Measurements from ENCODE around the gene ITGB7.

The ITGB7 gene

GRCh38 chr12:53200107-53200457, 7.0 kb downstream of the ITGB7 start:
- in situ Hi-C loops (cut with HindIII; ENCODE audit: low sequenced_read_pairs) = no loop called here
- DNase-seq (ENCODE audit: low read depth) = no peak
- no peak overlapping the region for H3K4me3 ChIP-seq (ENCODE audit: low read depth, low read length)
- TF ChIP-seq CTCF (IDR thresholded peaks at IDR 0.05; ENCODE audit: low read depth, low read length, missing control alignments) = no peak

- TF ChIP-seq CTCF (IDR thresholded peaks at IDR 0.05; ENCODE audit: low read depth, low read length, missing control alignments) = no peak
- in situ Hi-C loops (cut with HindIII; ENCODE audit: low sequenced_read_pairs) = loop anchor here (10.0 kb wide), 1 partner anchor 125 kb away; the partner anchor contains the start of gene SPRYD3
Measured at GRCh38 chr12:53199700-53200099, 7.4 kb downstream of the ITGB7 start.

GRCh38 chr12:53198486-53199110, 8.5 kb downstream of the ITGB7 start:
- no peak overlapping the region for H3K4me3 ChIP-seq (ENCODE audit: low read depth, low read length)
- no peak for DNase-seq (ENCODE audit: low read depth)
- TF ChIP-seq CTCF (IDR thresholded peaks at IDR 0.05; ENCODE audit: low read depth, low read length, missing control alignments) = no peak
- in situ Hi-C loops (cut with HindIII; ENCODE audit: low sequenced_read_pairs) = loop anchor here (10.0 kb wide), 1 partner anchor 124 kb away; the partner anchor contains the start of gene SPRYD3

More at GRCh38 chr12:53199700-53200099, 7.4 kb downstream of the ITGB7 start:
- H3K4me3 ChIP-seq (ENCODE audit: low read depth, low read length) = no peak overlapping the region
- DNase-seq (ENCODE audit: low read depth) = no peak

- DNase-seq (ENCODE audit: low read depth) = no peak
- in situ Hi-C loops (cut with HindIII; ENCODE audit: low sequenced_read_pairs) = loop anchor here (10.0 kb wide), 1 partner anchor 122 kb away; the partner anchor contains the start of gene SPRYD3
- no peak overlapping the region for H3K4me3 ChIP-seq (ENCODE audit: low read depth, low read length)
- TF ChIP-seq CTCF (IDR thresholded peaks at IDR 0.05; ENCODE audit: low read depth, low read length, missing control alignments) = no peak
Measured at GRCh38 chr12:53197011-53197640, 9.9 kb downstream of the ITGB7 start.

GRCh38 chr12:53196486-53196885, 10.6 kb downstream of the ITGB7 start:
- in situ Hi-C loops (cut with HindIII; ENCODE audit: low sequenced_read_pairs) = loop anchor here (10.0 kb wide), 1 partner anchor 122 kb away; the partner anchor contains the start of gene SPRYD3
- TF ChIP-seq CTCF (IDR thresholded peaks at IDR 0.05; ENCODE audit: low read depth, low read length, missing control alignments) = peak; percentile 1
- DNase-seq (ENCODE audit: low read depth) = no peak
- H3K4me3 ChIP-seq (ENCODE audit: low read depth, low read length) = no peak overlapping the region

- peak; percentile 1 for TF ChIP-seq CTCF (IDR thresholded peaks at IDR 0.05; ENCODE audit: low read depth, low read length, missing control alignments)
- in situ Hi-C loops (cut with HindIII; ENCODE audit: low sequenced_read_pairs) = loop anchor here (10.0 kb wide), 1 partner anchor 121 kb away; the partner anchor contains the start of gene SPRYD3
- no peak overlapping the region for H3K4me3 ChIP-seq (ENCODE audit: low read depth, low read length)
Measured at GRCh38 chr12:53195516-53196420, 11.3 kb downstream of the ITGB7 start.

More at GRCh38 chr12:53195516-53196420, 11.3 kb downstream of the ITGB7 start:
- no peak for DNase-seq (ENCODE audit: low read depth)

Measured in astrocyte of the cerebellum (primary cell).